ENCODE data around the gene ROR2. TPM values are rescaled to one million over a fixed set of nuclear protein-coding genes. Genes with fewer than 3 reads are reported as not detected.
"Not testable (repeated sequence)": the region's sequence is repeated elsewhere in the genome, so short reads cannot be mapped to it uniquely, and the experiment has no call there.

Gene ROR2
- polyA plus RNA-seq, 4 donors: 15.6 to 24.9 (median 18.9) TPM

DNA sequence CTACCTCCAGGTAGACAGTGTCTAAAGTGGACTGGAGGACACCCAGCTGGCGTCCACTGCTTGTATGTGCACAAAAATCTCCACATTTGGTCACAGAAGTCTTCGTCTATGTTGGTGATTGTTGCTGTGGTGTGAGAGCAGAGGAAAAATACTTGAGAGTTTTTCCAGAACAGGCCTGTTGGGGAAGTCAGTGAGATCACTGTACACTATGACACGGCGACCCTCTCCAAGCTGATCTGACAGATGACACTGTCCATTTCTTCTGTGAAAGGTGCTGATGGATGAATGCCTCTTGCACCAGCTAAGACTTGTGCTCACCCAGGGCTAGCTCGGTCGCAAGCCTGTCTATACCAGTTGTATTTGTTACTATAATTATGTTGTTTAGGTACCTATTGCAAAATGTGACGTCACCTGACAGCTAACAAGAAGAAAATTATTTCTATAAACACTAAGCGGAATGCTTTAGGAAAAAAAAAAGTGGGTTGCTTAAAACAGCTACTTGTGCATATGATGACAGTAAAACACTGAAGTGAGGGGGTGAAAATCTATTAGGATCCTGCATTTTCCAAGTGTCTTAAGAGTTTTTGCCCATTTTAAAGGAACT, 142.3 kb downstream of the ROR2 start:
- DNase-seq (ENCODE audit: low read depth in 4 of 4, low spot score in 2 of 4): no peak

DNA sequence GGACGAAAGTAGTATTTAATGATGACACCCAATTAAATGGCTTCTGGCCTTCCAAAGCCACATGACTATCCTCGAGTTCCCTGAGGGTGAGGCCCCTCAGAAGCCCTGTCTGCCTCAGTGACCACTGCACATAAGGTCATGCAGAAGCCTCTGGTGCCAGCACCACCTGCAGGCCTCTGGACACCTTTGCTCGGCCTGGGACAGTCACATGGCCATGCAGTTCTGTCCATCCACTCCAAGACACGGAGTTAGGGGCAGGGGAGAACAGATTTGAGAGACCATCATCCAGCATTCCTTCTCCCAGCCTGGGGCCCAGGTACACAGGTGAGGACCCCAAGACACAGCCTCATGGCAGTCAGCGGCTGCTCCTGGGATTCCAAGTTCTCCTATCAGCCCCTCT, 145.0 kb downstream of the ROR2 start:
- DNase-seq (ENCODE audit: low read depth in 4 of 4, low spot score in 2 of 4): no peak

DNA sequence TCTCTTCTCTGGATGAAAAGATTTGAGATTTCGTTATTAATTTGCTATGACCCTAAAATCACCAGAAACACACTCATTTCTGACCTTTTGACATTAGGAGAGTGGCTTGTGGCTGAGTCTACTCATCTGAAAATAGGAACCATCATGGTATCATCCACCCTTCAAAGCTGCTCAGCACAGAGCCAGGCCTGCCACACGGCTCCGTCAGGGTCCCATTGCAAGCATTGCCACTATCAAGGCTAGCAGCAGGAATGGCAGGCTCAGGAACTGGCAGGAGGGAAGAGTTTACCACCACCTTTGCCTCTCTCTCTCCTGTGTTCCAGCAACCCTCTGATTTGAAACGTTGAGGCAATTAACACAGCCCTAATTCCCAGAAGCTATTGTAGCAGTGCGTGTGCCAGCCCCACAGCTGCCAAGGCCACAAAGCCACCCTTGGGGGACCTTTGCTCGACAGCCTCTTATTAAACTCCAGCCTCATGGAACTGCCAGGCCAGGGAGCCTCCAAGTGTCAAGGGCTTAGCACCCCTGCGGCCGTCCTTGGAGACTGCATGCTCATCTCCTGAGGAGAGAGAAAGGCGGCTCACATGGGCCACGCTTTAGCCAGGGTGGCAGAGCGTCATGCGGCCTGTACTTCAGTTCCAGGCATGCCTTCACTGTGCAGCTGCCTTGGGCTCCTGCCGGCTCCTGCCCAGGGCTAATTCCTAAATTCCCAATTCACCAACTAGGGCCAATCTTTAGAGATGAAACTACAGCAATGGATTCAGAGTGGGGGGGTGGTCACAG, 145.9 kb downstream of the ROR2 start:
- no peak for DNase-seq (ENCODE audit: low read depth in 4 of 4, low spot score in 2 of 4)

DNA sequence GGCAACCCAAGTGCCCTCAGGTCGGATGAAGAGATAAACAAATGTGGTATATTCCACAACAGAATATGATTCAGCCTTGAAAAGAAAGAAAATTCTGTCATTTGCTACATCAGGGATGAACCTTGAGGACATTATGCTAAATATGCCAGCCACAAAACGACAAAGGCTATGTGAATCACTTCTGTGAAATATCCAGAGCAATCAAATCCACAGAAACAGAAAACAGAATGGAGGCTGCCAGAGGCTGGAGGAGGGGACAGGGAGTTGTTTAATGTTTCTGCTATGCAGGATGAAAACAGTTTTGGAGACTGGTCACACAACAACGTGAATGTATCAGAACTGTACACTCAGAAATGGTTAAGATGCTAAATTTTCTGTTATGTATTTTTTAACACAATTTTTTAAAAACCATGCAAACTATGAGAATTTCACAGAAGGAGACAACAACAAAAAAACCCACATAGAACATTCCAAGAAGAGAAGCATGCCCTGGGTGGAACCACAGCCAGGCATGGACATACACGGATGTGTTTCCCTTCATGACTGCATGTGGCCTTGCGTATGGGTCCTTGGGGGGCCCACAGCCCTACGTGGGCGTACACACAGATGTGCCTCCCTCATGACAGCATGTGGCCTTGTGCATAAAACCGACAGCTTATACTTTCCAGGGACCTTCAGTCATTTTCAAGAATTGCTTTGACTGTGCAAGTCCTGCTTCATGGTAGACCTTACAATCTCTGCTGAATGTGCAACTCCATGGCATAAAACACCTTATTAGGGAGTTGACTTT, 146.7 kb downstream of the ROR2 start:
- no peak for DNase-seq (ENCODE audit: low read depth in 4 of 4, low spot score in 2 of 4)

DNA sequence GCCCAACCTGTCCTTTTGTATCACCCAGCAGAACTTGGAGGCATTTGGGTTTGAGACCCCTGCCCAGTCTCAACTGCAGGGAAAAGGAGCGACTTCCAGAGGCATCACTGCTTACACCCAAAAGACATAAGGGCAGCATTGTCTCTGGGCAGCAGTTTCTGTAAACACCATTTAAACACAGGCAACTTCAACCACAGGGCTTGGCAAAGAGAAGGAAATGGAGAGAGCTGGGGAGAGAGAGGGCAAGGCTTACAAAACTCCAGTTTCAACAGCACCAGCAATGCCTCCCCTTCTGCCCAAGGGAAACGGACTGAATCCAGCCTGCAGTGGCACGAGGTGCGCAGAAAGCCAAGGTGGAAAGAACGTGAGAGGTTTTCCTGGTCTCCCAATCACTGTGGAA, 147.6 kb downstream of the ROR2 start:
- DNase-seq (ENCODE audit: low read depth in 4 of 4, low spot score in 2 of 4): no peak

DNA sequence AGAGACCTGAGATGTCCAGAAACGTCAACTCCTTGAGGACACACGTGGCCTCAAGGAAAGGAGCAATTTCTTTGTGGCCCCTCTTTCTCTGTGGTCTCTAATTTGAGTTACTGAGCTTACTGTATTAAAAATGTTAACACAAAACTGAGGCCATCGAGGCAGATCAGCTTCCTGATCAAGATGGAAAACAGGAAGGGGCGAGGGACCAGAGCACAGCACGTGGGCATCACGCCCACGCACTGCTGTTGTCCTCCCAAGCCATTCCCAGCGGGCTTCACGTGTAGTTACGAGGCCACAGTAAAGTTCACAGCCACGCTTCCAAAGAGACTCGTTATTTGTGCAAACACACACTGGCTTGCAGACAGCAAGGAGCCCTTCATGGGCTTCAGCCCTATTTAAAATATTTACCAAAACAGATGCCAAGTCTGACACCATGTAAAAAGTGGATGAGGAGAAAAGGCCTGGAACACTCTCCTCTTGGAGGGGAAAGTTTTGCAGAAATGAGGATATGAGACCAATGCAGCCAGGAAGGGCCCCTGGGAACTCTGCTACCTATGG, 149.5 kb downstream of the ROR2 start:
- no peak for DNase-seq (ENCODE audit: low read depth in 4 of 4, low spot score in 2 of 4)

DNA sequence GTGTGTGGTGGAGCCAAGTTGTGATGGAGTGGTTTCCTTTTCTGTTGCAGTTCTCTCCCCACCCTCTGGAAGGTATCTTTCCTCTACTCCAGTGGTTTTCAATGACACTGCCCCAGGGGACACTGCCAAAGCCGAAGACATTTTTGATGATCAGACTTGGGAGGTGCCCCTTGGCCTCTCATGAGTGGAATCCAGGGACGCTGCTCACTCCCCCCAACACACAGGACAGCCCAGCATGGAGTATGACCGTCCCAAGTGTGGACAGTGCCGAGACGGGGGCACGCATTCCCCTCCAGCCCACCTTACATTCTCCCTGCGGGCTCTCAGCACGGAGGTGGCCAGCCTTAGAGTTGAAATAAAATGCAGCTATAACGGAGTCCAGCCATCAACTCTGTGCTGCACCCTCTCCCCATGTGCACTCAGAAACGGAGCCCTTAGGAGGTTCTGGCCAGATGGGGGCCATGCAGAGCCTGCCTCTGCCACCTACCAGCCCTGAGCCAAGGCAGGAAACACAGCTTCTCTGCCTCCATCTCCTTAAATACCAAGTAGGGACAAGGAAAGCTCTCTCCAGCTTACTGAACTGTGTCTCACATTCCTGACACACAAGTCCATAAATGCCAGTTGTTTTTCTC, 150.8 kb downstream of the ROR2 start:
- DNase-seq (ENCODE audit: low read depth in 4 of 4, low spot score in 2 of 4): no peak

DNA sequence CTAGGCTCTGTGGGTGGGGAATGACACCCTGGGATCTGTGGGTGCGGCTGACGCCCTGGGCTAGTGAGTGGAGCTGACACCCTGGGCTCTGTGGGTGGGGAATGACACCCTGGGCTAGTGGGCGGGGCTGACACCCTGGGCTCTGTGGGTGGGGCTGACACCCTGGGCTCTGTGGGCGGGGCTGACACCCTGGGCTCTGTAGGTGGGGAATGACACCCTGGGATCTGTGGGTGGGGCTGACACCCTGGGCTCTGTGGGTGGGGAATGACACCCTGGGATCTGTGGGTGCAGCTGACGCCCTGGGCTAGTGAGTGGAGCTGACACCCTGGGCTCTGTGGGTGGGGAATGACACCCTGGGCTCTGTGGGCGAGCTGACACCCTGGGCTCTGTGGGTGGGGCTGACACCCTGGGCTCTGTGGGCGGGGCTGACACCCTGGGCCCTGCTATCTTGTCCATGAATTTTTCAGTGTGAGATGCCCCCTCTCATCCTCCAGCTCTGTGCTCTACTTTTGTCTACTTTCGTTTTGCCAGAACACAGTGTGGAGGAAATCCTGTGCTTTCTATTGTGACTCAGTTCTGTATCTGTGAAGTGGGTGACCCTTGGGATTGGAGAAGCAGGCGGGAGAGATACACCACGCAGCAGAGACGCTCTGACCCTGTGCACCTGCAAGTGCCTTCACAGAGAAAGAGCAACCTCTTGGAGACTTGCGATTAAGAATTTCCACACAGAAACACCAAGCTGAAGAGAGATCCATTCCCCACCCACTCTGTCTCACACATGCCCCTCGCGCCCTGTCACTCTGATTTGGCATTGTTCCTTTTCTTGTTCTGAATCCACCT, 151.5 kb downstream of the ROR2 start:
- not testable (repeated sequence) for DNase-seq (ENCODE audit: low read depth in 4 of 4, low spot score in 2 of 4)

DNA sequence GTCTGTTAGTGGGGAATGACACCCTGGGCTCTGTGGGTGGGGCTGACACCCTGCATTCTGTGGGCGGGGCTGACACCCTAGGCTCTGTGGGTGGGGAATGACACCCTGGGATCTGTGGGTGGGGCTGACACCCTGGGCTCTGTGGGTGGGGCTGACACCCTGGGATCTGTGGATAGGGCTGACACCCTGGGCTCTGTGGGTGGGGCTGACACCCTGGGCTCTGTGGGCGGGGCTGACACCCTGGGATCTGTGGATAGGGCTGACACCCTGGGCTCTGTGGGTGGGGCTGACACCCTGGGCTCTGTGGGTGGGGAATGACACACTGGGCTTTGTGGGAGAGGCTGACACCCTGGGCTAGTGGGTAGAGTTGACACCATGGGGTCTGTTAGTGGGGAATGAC, 152.5 kb downstream of the ROR2 start:
- not testable (repeated sequence) for DNase-seq (ENCODE audit: low read depth in 4 of 4, low spot score in 2 of 4)

DNA sequence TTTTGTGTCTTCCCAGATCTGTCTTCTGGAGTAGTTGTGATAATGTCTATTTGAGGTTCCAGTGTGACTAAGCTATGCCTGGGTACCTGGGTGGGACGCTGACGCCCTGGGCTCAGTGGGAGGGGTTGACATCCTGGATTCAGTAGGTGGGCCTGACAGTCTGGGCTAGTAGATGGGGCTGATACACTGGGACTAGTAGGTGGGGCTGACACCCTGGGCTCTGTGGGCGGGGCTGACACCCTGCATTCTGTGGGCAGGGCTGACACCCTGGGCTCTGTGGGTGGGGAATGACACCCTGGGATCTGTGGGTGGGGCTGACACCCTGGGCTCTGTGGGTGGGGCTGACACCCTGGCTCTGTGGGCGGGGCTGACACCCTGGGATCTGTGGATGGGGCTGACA, 153.5 kb downstream of the ROR2 start:
- DNase-seq (ENCODE audit: low read depth in 4 of 4, low spot score in 2 of 4): not testable (repeated sequence)

DNA sequence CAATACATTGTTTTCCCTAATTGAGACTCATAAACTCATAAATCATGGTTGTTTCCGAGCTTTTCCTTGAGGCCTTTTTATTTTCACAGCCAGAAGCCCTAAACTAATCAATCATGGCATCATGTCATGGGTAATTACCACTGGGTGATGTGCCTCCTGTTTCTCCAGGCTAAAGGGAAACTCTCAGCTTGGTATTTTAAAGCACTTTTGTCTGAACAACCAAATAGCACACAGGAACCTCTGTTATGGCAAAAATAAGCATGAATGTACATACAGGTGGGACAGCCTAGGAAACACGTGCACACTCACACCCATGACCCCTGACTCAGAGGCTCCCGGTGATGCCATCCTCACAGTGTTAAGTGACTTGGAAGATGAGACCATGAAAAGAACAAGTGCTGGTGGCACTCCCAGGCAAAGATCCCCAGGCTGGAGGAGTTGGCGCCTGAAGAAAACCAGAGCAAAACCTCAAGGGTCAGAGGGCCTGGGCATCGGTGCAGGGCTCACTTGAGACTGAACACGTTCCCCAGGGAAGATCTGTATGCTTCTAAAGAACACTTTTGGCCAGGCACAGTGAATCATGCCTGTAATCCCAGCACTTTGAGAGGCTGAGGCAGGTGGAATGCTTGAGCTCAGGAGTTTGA, 154.3 kb downstream of the ROR2 start:
- DNase-seq (ENCODE audit: low read depth in 4 of 4, low spot score in 2 of 4): no peak

DNA sequence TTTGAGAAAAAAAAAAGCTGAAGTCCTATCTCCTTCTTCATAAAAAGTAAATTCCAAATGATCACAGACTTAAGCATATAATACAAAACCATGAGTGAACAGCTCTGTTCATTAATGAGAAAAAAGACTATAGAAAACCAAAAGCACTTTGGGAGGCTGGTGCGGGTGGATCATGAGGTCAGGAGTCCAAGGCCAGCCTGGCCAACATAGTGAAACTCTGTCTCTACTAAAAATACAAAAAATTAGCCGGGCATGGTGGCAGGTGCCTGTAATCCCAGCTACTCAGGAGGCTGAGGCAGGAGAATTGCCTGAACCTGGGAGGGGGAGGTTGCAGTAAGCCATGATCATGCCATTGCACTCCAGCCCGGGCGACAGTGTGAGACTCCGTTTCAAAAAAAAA, 156.7 kb downstream of the ROR2 start:
- DNase-seq (ENCODE audit: low read depth in 4 of 4, low spot score in 2 of 4): not testable (repeated sequence)

DNA sequence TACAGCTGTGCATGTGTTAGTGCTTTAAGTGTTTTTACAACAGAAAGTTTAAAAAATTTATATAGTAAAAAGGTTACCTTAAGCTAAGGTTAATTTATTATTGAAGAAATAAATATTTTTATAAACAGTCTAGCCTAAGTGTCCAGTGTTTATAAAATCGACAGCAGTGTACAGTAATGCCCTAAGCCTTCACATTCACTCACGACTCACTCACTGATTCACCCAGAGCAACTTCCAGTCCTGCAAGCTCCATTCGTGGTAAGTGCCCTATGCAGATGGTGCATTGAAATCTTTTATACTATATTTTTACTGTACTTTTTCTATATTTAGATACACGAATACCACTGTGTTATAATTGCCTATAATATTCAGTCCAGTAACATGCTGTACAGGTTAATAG, 159.1 kb downstream of the ROR2 start:
- DNase-seq (ENCODE audit: low read depth in 4 of 4, low spot score in 2 of 4): no peak

DNA sequence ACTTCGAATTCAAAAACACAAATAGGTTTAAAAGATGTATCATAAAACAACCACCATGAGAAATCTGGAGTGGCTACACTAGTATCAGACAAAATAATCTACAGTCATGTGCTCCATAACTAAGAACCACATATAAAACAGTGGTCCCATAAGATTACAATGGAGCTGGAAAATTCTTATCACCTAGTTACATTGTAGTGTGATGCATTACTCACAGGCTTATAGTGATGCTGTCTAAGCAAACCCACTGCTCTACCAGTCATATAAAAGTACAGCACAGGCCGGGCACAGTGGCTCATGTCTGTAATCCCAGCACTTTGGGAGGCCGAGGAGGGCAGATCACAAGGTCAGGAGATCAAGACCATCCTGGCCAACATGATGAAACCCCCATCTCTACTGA, 160.1 kb downstream of the ROR2 start:
- no peak for DNase-seq (ENCODE audit: low read depth in 4 of 4, low spot score in 2 of 4)

DNA sequence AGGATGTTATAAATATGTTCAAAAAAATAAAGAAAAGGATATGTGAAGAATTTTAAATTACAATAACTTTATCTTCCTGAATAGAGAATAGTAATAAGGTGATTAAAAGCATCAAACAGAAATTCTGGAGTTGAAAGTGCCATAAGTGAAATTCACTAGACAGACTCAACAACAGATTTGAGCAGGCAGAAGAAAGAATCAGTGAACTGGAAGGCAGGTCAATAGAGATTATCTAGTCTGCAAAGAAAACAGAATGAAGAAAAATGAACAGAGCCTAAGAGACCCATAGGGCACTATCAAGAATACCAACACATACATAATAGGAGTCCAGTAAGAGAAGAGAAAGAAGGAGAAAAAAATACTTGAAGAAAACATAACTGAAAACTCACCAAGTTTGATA, 162.1 kb downstream of the ROR2 start:
- DNase-seq (ENCODE audit: low read depth in 4 of 4, low spot score in 2 of 4): no peak

DNA sequence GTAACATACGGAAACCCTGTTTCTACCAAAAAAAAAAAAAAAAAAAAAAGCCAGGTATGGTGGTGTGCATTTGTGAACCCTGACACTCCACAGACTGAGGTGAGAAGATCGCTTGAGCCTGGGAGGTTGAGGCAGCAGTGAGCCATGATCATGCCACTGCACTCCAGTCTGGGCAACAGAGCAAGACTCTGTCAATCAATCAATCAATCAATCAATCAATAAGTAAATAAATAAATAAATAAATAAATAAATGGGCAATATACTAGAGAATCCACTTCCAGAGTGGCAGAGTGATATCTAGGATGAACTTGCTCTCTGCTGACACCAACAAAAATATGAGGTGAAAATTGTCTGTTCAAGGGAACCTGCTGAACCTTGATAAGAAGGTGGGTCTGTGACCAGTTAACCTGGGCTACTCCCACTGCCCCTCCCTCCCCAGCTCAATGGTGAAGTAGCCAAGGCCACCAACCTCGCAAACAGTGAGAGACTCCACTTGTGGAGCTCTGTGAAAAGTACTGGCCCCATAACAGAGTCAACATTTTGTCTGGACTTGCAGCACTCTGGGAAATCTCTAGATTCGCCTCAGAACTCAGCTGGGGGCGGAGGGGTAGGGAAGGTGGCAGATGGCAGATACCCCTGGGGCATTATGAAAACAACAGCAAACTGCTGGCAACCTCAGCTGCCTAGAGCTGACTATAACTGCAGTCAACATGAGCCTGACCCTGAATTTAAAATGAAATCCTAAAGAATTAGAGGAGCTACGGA, 163.7 kb downstream of the ROR2 start:
- DNase-seq (ENCODE audit: low read depth in 4 of 4, low spot score in 2 of 4): no peak

DNA sequence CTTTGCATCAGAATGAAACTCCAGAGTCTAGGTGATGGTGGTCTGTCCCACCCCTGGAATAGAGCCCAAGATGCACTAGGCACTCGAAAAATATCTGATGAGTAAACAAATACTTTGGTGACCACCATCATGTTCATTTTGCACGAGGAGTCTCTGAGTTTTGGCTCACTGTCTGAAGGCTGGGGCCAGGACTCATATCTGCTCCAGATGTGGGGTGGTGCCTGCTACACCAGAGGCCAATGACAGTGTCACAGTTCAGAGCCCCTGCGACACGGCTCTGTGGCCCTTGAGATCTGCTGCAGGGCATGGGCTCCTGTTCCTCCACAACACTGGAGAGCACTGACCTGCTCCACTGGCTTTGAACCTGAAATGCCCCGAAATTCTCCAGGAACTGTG, 164.6 kb downstream of the ROR2 start:
- no peak for DNase-seq (ENCODE audit: low read depth in 4 of 4, low spot score in 2 of 4)

DNA sequence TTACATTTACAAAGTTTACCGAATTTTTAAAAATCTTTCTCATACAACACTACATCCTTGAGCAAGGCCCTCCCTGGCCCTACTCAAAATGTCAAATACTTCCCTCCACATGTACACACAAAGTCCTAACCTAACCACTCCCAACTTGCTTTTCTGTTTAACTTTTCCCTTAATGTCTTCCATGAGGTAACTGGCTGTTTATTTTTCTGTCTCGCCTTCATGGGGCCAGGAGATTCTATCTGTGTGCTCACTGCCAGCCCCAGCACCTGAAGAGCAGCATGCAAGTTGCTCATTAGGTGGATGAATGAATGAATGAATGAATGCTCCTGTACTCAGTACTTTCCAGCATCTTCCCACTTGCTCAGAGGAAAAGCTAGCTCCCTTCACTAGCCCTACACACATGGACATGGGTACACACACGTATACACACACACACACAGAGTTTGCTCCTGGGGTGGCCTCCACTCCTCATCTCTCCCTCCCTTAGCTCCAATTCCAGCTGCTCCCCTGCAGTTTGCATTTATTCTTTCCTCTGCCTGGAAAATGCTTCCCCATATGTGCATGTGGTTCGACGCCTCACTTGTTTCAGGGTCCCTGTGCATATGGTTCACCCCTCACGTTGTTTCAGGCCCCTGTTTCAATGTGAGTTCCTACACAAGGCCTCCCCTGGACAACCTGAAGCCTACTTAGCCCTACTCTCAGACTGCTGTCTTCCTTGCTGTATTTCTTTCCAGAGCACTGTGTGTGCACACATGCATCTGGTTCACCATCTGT, 165.2 kb downstream of the ROR2 start:
- no peak for DNase-seq (ENCODE audit: low read depth in 4 of 4, low spot score in 2 of 4)

Measured in left renal cortex interstitium (tissue), 4 donors.